Thoracic aorta (tissue), 2 donors: ENCODE results near the gene SDC1. TPM values are rescaled to one million over a fixed set of nuclear protein-coding genes. Genes with fewer than 3 reads are reported as not detected.

ENCODE experiments used
- ATAC-seq: fragments of 150-250 bp; one replicate; pipeline ENCODE4 v1.8.0; 2017; ENCODE audit warnings: low read depth; ENCODE audit not compliant: insufficient number of reproducible peaks, low FRiP score
- DNase-seq: peaks from one replicate; pipeline ENCODE4 v3.0.0-alpha.2; 2020; ENCODE audit warnings: low spot score
- H3K27ac ChIP-seq, 2 donors: fragments of 200-600 bp; sonication (generic); 1 replicate in 1 of 2; 2 replicates in 1 of 2; pipeline ENCODE4 v1.5.1; 2016; ENCODE audit warnings: mild to moderate bottlenecking in 2 of 2, moderate library complexity in 2 of 2
- H3K27me3 ChIP-seq: fragments of 200-600 bp; sonication (generic); replicated peaks from 2 replicates; pipeline ENCODE4 v1.6.0; 2016; ENCODE audit warnings: mild to moderate bottlenecking; ENCODE audit not compliant: insufficient read depth
- H3K36me3 ChIP-seq: fragments of 200-600 bp; sonication (generic); one replicate; pipeline ENCODE4 v1.5.1; 2016
- H3K4me1 ChIP-seq, 2 donors: fragments of 200-600 bp; sonication (generic); 1 replicate in 1 of 2; 2 replicates in 1 of 2; pipeline versions ENCODE4 v1.5.1 to v1.6.0; 2016; ENCODE audit warnings: low read depth in 2 of 2, mild to moderate bottlenecking in 1 of 2; ENCODE audit not compliant: control insufficient read depth in 1 of 2
- H3K4me3 ChIP-seq: fragments of 200-600 bp; sonication (generic); 2 replicates; pipeline ENCODE4 v1.5.1; 2016; ENCODE audit warnings: mild to moderate bottlenecking
- H3K9me3 ChIP-seq: fragments of 200-600 bp; sonication (generic); 2 replicates; pipeline ENCODE4 v1.5.1; 2016
- CTCF ChIP-seq: fragments of 200-600 bp; sonication (generic); IDR thresholded peaks from one replicate; pipeline ENCODE4 v1.5.1; 2019; ENCODE audit warnings: antibody characterized with exemption
- total RNA-seq, 2 donors: library from RNA; depleted of rRNA; stranded (reverse); fragments of >200 nt; gene quantifications; one replicate each; pipeline versions ENCODE4 v1.1.0 to v1.2.3, GENCODE V29; 2016

Gene SDC1
- total RNA-seq, 2 donors from 2014 or later, result 3.1 to 9.6 TPM

GRCh38 chr2:20167356-20167755, 57.6 kb downstream of the SDC1 start:
- no peak for ATAC-seq
- no peak overlapping the region for H3K27ac ChIP-seq
- no peaks in the 10 kb centered on the region for H3K36me3 ChIP-seq
- no peak for DNase-seq
- H3K4me1 ChIP-seq, result no peaks in the 10 kb centered on the region
- H3K27me3 ChIP-seq, result no peaks in the 10 kb centered on the region
- no peak overlapping the region for H3K4me3 ChIP-seq
- H3K9me3 ChIP-seq, result no peaks in the 10 kb centered on the region
- no peak for TF ChIP-seq CTCF

- no peaks in the 10 kb centered on the region for H3K4me1 ChIP-seq
- no peaks in the 10 kb centered on the region for H3K9me3 ChIP-seq
- H3K27me3 ChIP-seq, result no peaks in the 10 kb centered on the region
- no peak overlapping the region for H3K4me3 ChIP-seq
- no peaks in the 10 kb centered on the region for H3K36me3 ChIP-seq
- ATAC-seq, result no peak
- no peak for DNase-seq
- H3K27ac ChIP-seq, result no peak overlapping the region
- no peak for TF ChIP-seq CTCF
Measured at GRCh38 chr2:20165677-20166509, 59.0 kb downstream of the SDC1 start.

- TF ChIP-seq CTCF, result no peak
- ATAC-seq, result no peak
Measured at GRCh38 chr2:20164734-20165478, 60.0 kb downstream of the SDC1 start.

GRCh38 chr2:20164061-20164733, 60.7 kb downstream of the SDC1 start:
- Histone ChIP-seq H3K27me3 (no peaks in the 10 kb centered on the region), H3K4me1 (no peaks in the 10 kb centered on the region), H3K9me3 (no peaks in the 10 kb centered on the region), H3K36me3 (no peaks in the 10 kb centered on the region), H3K27ac (no peak overlapping the region), H3K4me3 (no peak overlapping the region)
- no peak for TF ChIP-seq CTCF
- ATAC-seq (no peak), DNase-seq (no peak)

More at GRCh38 chr2:20164734-20165478, 60.0 kb downstream of the SDC1 start:
- Histone ChIP-seq H3K4me1 (no peaks in the 10 kb centered on the region), H3K4me3 (no peak overlapping the region), H3K36me3 (no peaks in the 10 kb centered on the region), H3K27me3 (no peaks in the 10 kb centered on the region), H3K9me3 (no peaks in the 10 kb centered on the region), H3K27ac (no peak overlapping the region)
- no peak for DNase-seq
